Thoracic aorta (tissue), 2 donors: ENCODE results near the gene CTSC. TPM values are rescaled to one million over a fixed set of nuclear protein-coding genes. Genes with fewer than 3 reads are reported as not detected.

Experiments used
- ATAC-seq: fragments of 150-250 bp; one replicate; pipeline ENCODE4 v1.8.0; 2017; ENCODE audit warnings: low read depth; ENCODE audit not compliant: insufficient number of reproducible peaks, low FRiP score
- DNase-seq: peaks from one replicate; pipeline ENCODE4 v3.0.0-alpha.2; 2020; ENCODE audit warnings: low spot score
- H3K27ac ChIP-seq, 2 donors: fragments of 200-600 bp; sonication (generic); 1 replicate in 1 of 2; 2 replicates in 1 of 2; pipeline ENCODE4 v1.5.1; 2016; ENCODE audit warnings: mild to moderate bottlenecking in 2 of 2, moderate library complexity in 2 of 2
- H3K27me3 ChIP-seq: fragments of 200-600 bp; sonication (generic); replicated peaks from 2 replicates; pipeline ENCODE4 v1.6.0; 2016; ENCODE audit warnings: mild to moderate bottlenecking; ENCODE audit not compliant: insufficient read depth
- H3K36me3 ChIP-seq: fragments of 200-600 bp; sonication (generic); one replicate; pipeline ENCODE4 v1.5.1; 2016
- H3K4me1 ChIP-seq, 2 donors: fragments of 200-600 bp; sonication (generic); 1 replicate in 1 of 2; 2 replicates in 1 of 2; pipeline versions ENCODE4 v1.5.1 to v1.6.0; 2016; ENCODE audit warnings: low read depth in 2 of 2, mild to moderate bottlenecking in 1 of 2; ENCODE audit not compliant: control insufficient read depth in 1 of 2
- H3K4me3 ChIP-seq: fragments of 200-600 bp; sonication (generic); 2 replicates; pipeline ENCODE4 v1.5.1; 2016; ENCODE audit warnings: mild to moderate bottlenecking
- H3K9me3 ChIP-seq: fragments of 200-600 bp; sonication (generic); 2 replicates; pipeline ENCODE4 v1.5.1; 2016
- total RNA-seq, 2 donors: library from RNA; depleted of rRNA; stranded (reverse); fragments of >200 nt; gene quantifications; one replicate each; pipeline versions ENCODE4 v1.1.0 to v1.2.3, GENCODE V29; 2016
- TF ChIP-seq, protein P1 (sequence below): fragments of 200-600 bp; sonication (generic); IDR thresholded peaks from one replicate; pipeline ENCODE4 v1.5.1; 2019; ENCODE audit warnings: antibody characterized with exemption

CTSC gene
- total RNA-seq, 2 donors from 2014 or later: 49.0 to 91.1 TPM

DNA sequence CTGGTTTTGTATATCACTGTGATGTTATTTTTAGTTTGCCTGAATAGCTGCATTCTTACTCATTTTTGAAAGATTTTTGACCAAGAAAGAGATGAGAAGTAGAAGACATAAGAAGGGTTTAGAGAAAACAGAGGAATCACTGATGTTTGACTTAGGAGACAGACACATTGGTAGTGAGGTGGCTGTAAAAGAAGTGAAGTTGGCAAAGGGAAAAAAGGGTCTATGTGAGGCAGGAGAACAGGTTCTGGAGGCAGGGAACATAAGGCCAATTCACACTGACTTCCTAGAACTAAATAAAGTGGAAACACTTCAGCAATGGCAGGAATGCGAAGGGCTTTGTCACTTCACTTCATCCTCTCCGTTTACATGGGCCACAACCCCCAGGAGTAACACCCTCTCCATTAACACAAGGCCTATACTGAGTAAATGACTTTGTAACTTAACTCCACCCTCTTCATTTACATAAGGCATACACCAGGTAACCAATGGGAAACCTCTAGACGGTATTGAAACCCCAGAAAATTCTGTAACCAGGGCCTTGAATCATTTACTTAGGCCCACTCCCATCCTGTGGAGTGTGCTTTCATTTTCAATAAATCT lies 36.5 kb downstream of the CTSC start:
- ATAC-seq (no peak), DNase-seq (no peak)
- Histone ChIP-seq H3K4me1 (no peaks in the 10 kb centered on the region), H3K4me3 (no peak overlapping the region), H3K27me3 (no peaks in the 10 kb centered on the region), H3K27ac (no peak overlapping the region), H3K9me3 (no peaks in the 10 kb centered on the region), H3K36me3 (no peaks in the 10 kb centered on the region)
- TF ChIP-seq, protein P1, sequence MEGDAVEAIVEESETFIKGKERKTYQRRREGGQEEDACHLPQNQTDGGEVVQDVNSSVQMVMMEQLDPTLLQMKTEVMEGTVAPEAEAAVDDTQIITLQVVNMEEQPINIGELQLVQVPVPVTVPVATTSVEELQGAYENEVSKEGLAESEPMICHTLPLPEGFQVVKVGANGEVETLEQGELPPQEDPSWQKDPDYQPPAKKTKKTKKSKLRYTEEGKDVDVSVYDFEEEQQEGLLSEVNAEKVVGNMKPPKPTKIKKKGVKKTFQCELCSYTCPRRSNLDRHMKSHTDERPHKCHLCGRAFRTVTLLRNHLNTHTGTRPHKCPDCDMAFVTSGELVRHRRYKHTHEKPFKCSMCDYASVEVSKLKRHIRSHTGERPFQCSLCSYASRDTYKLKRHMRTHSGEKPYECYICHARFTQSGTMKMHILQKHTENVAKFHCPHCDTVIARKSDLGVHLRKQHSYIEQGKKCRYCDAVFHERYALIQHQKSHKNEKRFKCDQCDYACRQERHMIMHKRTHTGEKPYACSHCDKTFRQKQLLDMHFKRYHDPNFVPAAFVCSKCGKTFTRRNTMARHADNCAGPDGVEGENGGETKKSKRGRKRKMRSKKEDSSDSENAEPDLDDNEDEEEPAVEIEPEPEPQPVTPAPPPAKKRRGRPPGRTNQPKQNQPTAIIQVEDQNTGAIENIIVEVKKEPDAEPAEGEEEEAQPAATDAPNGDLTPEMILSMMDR: no peak

DNA sequence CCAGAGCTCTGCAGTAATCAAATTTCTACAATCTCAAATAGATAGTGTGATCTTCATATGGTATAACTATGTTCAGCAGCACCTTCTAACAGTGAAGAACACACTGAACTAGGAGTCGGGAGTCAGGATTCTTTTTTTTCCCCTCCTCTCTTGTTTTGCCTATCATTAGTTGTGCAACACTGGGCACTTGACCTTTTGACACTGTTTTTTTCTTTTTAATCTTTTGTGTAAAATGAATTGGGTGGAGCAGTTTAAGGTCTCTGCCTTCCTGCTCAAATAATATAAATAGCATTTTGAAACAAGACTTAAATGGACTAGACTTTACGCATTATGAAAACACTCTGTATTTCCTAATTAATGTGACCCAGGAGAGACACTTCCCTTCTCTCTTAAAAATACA lies 39.7 kb downstream of the CTSC start:
- H3K27me3 ChIP-seq: no peaks in the 10 kb centered on the region
- ATAC-seq (no peak), DNase-seq (no peak)
- no peak overlapping the region for H3K27ac ChIP-seq
- H3K4me1 ChIP-seq: peaks cover 0 to 1% of the 10 kb centered on the region in 2 donors
- TF ChIP-seq, protein P1: no peak
- H3K9me3 ChIP-seq: no peaks in the 10 kb centered on the region
- no peaks in the 10 kb centered on the region for H3K36me3 ChIP-seq
- no peak overlapping the region for H3K4me3 ChIP-seq

DNA sequence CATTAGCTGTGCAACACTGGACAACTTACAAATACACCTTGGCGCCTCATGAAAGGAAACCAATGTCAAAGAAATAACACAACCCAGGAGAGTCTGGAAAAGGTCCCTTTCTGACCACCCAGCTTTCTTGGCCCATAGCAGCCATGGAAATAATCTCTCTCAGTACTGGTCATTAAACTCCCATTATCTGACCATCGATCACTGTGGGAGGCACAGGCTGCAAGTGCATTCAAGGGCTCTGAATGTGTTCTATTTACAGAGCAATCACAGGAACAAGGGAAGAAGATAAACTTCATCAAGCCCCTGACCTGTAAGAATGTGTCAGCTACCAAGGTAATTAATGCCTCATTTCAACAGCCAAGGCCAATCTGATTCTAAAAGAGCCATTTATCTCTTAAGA lies 40.1 kb downstream of the CTSC start:
- DNase-seq (no peak), ATAC-seq (no peak)
- H3K27ac ChIP-seq: no peak overlapping the region
- H3K27me3 ChIP-seq: no peaks in the 10 kb centered on the region
- H3K9me3 ChIP-seq: no peaks in the 10 kb centered on the region
- no peaks in the 10 kb centered on the region for H3K36me3 ChIP-seq
- TF ChIP-seq, protein P1: no peak
- peaks cover 2 to 6% of the 10 kb centered on the region in 2 donors for H3K4me1 ChIP-seq
- no peak overlapping the region for H3K4me3 ChIP-seq

DNA sequence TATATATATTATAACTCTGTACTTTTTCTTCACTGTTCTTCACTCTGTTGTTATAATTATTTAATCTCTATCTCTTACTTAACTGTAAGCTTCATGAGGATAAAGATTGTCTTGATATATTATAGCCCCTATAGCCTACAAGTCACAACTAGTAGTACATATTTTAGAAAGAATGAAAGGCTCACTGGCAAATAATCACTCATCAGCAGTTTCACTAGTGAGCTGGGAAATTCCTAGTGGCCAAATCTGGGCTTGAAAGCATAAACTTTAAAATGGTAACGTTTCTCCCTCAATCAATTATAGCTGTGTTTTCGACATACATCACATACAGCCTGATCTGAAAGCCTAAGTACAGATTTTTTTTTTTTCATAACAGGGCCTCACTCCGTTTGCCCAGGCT lies 42.5 kb downstream of the CTSC start:
- TF ChIP-seq, protein P1: no peak
- Histone ChIP-seq H3K27ac (no peak overlapping the region), H3K36me3 (no peaks in the 10 kb centered on the region), H3K4me1 (peaks cover 9 to 22% of the 10 kb centered on the region in 2 donors), H3K9me3 (no peaks in the 10 kb centered on the region), H3K27me3 (no peaks in the 10 kb centered on the region), H3K4me3 (no peak overlapping the region)
- DNase-seq (no peak), ATAC-seq (no peak)

DNA sequence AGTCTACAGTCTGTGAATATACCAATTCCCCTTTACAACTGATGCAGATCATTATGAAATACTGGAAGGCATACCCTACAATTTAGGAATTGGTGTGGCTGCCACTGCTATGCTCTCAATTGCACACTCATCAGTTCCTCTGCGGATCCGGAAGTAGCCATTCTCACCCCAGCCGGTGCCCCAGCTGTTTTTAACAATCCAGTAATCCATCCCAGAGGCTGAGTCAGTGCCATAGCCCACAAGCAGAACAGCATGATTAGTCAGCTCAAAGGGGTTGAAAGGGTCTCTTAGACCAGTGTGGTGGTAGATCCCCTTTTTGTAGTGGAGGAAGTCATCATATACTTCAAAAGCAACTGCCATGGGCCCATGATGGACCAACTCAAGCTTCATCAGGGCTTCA lies 43.6 kb downstream of the CTSC start:
- DNase-seq: no peak
- H3K27ac ChIP-seq: no peak overlapping the region
- H3K36me3 ChIP-seq: no peaks in the 10 kb centered on the region
- H3K27me3 ChIP-seq: no peaks in the 10 kb centered on the region
- TF ChIP-seq, protein P1: no peak
- peaks cover 9 to 22% of the 10 kb centered on the region in 2 donors for H3K4me1 ChIP-seq
- no peak for ATAC-seq
- no peak overlapping the region for H3K4me3 ChIP-seq
- no peaks in the 10 kb centered on the region for H3K9me3 ChIP-seq
